ENCODE results near the gene PTPN4. TPM values are rescaled to one million over a fixed set of nuclear protein-coding genes. Genes with fewer than 3 reads are reported as not detected.

The PTPN4 gene
- total RNA-seq, 1 donor from 2014 or later: 40.4 TPM

GRCh38 chr2:119756837-119757236 lies 2.9 kb upstream of the PTPN4 start:
- ATAC-seq: no peak
- intact Hi-C loops (cut with DNase I): loop anchor here (5.0 kb wide), 2 partner anchors 255 to 420 kb away; partner anchors contain the start of gene EPB41L5

GRCh38 chr2:119758881-119759450 lies 756 bp upstream of the PTPN4 start:
- DNase-seq (ENCODE audit: missing footprints) (no peak), ATAC-seq (no peak)
- intact Hi-C loops (cut with DNase I): loop anchor here (5.0 kb wide), 2 partner anchors 253 to 418 kb away; partner anchors contain the start of gene EPB41L5

More at GRCh38 chr2:119756837-119757236, 2.9 kb upstream of the PTPN4 start:
- DNase-seq (ENCODE audit: missing footprints): peak; percentile 73

GRCh38 chr2:119760237-119760955 lies 674 bp downstream of the PTPN4 start:
- DNase-seq (ENCODE audit: missing footprints) (peak; percentile 79), ATAC-seq (no peak)

GRCh38 chr2:119760956-119761275 lies 1.2 kb downstream of the PTPN4 start:
- DNase-seq (ENCODE audit: missing footprints) (no peak), ATAC-seq (no peak)
- intact Hi-C loops (cut with DNase I): loop anchor here (2.0 kb wide), 1 partner anchor 62 kb away; no protein-coding TSS in a partner anchor

More at GRCh38 chr2:119760237-119760955, 674 bp downstream of the PTPN4 start:
- intact Hi-C loops (cut with DNase I): loop anchor here (2.0 kb wide), 1 partner anchor 62 kb away; no protein-coding TSS in a partner anchor

GRCh38 chr2:119764832-119765231 lies 5.1 kb downstream of the PTPN4 start:
- no peak for DNase-seq (ENCODE audit: missing footprints)
- intact Hi-C loops (cut with DNase I): no loop called here
- no peak for ATAC-seq

- ATAC-seq (no peak), DNase-seq (ENCODE audit: missing footprints) (no peak)
- intact Hi-C loops (cut with DNase I): no loop called here
Measured at GRCh38 chr2:119765433-119766002, 5.8 kb downstream of the PTPN4 start.

GRCh38 chr2:119766944-119767343 lies 7.2 kb downstream of the PTPN4 start:
- DNase-seq (ENCODE audit: missing footprints) (no peak), ATAC-seq (peak; percentile 41)
- intact Hi-C loops (cut with DNase I): no loop called here

- ATAC-seq (no peak), DNase-seq (ENCODE audit: missing footprints) (no peak)
- intact Hi-C loops (cut with DNase I): no loop called here
Measured at GRCh38 chr2:119768742-119769141, 9.0 kb downstream of the PTPN4 start.

- no peak for ATAC-seq
- intact Hi-C loops (cut with DNase I): no loop called here
- DNase-seq (ENCODE audit: missing footprints): no peak
Measured at GRCh38 chr2:119769645-119770044, 9.9 kb downstream of the PTPN4 start.

GRCh38 chr2:119771331-119771730 lies 11.6 kb downstream of the PTPN4 start:
- DNase-seq (ENCODE audit: missing footprints) (no peak), ATAC-seq (peak; percentile 95)
- intact Hi-C loops (cut with DNase I): no loop called here

GRCh38 chr2:119772128-119772527 lies 12.4 kb downstream of the PTPN4 start:
- ATAC-seq (no peak), DNase-seq (ENCODE audit: missing footprints) (no peak)
- intact Hi-C loops (cut with DNase I): no loop called here

- no peak for ATAC-seq
- no peak for DNase-seq (ENCODE audit: missing footprints)
- intact Hi-C loops (cut with DNase I): no loop called here
Measured at GRCh38 chr2:119772767-119773166, 13.0 kb downstream of the PTPN4 start.

- ATAC-seq (no peak), DNase-seq (ENCODE audit: missing footprints) (no peak)
- intact Hi-C loops (cut with DNase I): no loop called here
Measured at GRCh38 chr2:119774026-119774425, 14.3 kb downstream of the PTPN4 start.

- DNase-seq (ENCODE audit: missing footprints): no peak
- ATAC-seq: no peak
- intact Hi-C loops (cut with DNase I): no loop called here
Measured at GRCh38 chr2:119775102-119775501, 15.4 kb downstream of the PTPN4 start.

GRCh38 chr2:119782308-119783027 lies 22.7 kb downstream of the PTPN4 start:
- intact Hi-C loops (cut with DNase I): no loop called here
- ATAC-seq: no peak
- DNase-seq (ENCODE audit: missing footprints): no peak

GRCh38 chr2:119784876-119785275 lies 25.2 kb downstream of the PTPN4 start:
- ATAC-seq (no peak), DNase-seq (ENCODE audit: missing footprints) (no peak)
- intact Hi-C loops (cut with DNase I): no loop called here

GRCh38 chr2:119786295-119786694 lies 26.6 kb downstream of the PTPN4 start:
- DNase-seq (ENCODE audit: missing footprints) (no peak), ATAC-seq (peak; percentile 71)
- intact Hi-C loops (cut with DNase I): no loop called here

- ATAC-seq: no peak
- DNase-seq (ENCODE audit: missing footprints): no peak
- intact Hi-C loops (cut with DNase I): no loop called here
Measured at GRCh38 chr2:119788752-119789151, 29.0 kb downstream of the PTPN4 start.

GRCh38 chr2:119790466-119790865 lies 30.7 kb downstream of the PTPN4 start:
- ATAC-seq: no peak
- no peak for DNase-seq (ENCODE audit: missing footprints)

More at GRCh38 chr2:119790466-119790865, 30.7 kb downstream of the PTPN4 start:
- intact Hi-C loops (cut with DNase I): no loop called here
